Neural progenitor cell (in vitro differentiated cells): ENCODE results near the gene NUP62.

ENCODE experiments used
- CTCF ChIP-seq: fragments of 200-600 bp; sonication (generic); IDR thresholded peaks from 2 replicates; pipeline ENCODE4 v1.5.1; 2017; ENCODE audit warnings: antibody characterized with exemption, mild to moderate bottlenecking
- EZH2 ChIP-seq: fragments of 200-600 bp; sonication (generic); IDR thresholded peaks from 2 replicates; pipeline ENCODE4 v1.6.1; 2017; ENCODE audit warnings: antibody characterized with exemption, mild to moderate bottlenecking, moderate library complexity
- EZH2phosphoT487 ChIP-seq: fragments of 200-600 bp; sonication (generic); IDR thresholded peaks from 2 replicates; pipeline ENCODE4 v1.6.1; 2017; ENCODE audit warnings: antibody characterized with exemption

- TF ChIP-seq CTCF = no peak
- no peak for TF ChIP-seq EZH2
- no peak for TF ChIP-seq EZH2phosphoT487
These were observed 25.0 kb upstream of the NUP62 start for GRCh38 chr19:49954092-49954829.
